Heart right ventricle (tissue), 12 donors: ENCODE measurements around the gene VTI1A. TPM values are rescaled to one million over a fixed set of nuclear protein-coding genes. Genes with fewer than 3 reads are reported as not detected.

ENCODE experiments used
- microRNA-seq, 2 donors: library from miRNA; unstranded; fragments of <30 nt; microRNA quantifications; one replicate each; pipeline ENCODE4 v1.2.0, GENCODE V29; 2021
- polyA plus RNA-seq, 2 donors: library from polyadenylated mRNA; stranded (reverse); fragments of 200-250 nt; gene quantifications; one replicate each; pipeline ENCODE4 v1.2.3, GENCODE V29; 2013
- total RNA-seq, 10 donors: library from RNA; stranded (reverse); fragmentation: NEBNext Ultra II Directional in 3 of 10; extraction: Animal tissue kit (Norgen Biotek cat#: 25700) in 3 of 10; gene quantifications; one replicate each; pipeline versions ENCODE4 v1.2.1 to v1.2.4, GENCODE V29; 2021 to 2023
- donor health status: ischemic (EF 13 %, LVEDD 7.1; RV severe dilation, severe dysfunction).
- donor health status: healthy with polysubstance abuse.
- donor health status: DM: no; HTN: yes; CAD: no.
- donor health status: DM: no; HTN: no; CAD: no.
- donor health status: ischemic (EF 25% LVEDD 6.9; RV normal size, moderate dysfunction).
- donor health status: ischemic (EF 25% LVEDD 5.7; RV mildly dilated, moderate dysfunction).
- donor health status: healthy.
- donor health status: nonischemic (EF 11% LVEDD 7.7; RV severe dilation, severe dysfunction).
- donor health status: DM: yes; HTN: yes; CAD: no.
- donor health status: PGD.
- donor health status: ischemic (EF 29% LVEDD 5.4; RV normal size, mild dysfunction).
- donor health status: nonischemic (EF 23%, LVEDD 6.1; RV moderate dilation, normal function).

Gene VTI1A
- total and polyA plus RNA-seq, 12 donors, result 6.2 to 24.5 (median 20.6) TPM

Small RNA genes within 50 kb of the gene (microRNA-seq; reads per million reads assigned to microRNA genes)
- 0 reads per million in 2 donors for gene MIR4295

Other genes starting within 250 kb of the VTI1A start
- not detected for gene TECTB, start 163.8 kb upstream of the VTI1A start, total RNA-seq
- gene TECTB, start 163.8 kb upstream of the VTI1A start, polyA plus RNA-seq, result not detected
- 10 to 100 TPM in 2 of 10 donors, 1 to 10 TPM in 8; 3.1 to 17.4 (median 5.9) TPM for gene ACSL5, start 73.1 kb upstream of the VTI1A start, total RNA-seq
- gene ACSL5, start 73.1 kb upstream of the VTI1A start, polyA plus RNA-seq, result 1 to 10 TPM; 7.3 to 8.9 TPM
- gene ZDHHC6, start 301 bp upstream of the VTI1A start, total RNA-seq, result 10 to 100 TPM; 11.0 to 19.3 (median 15.2) TPM
- 10 to 100 TPM; 19.4 to 34.5 TPM for gene ZDHHC6, start 301 bp upstream of the VTI1A start, polyA plus RNA-seq